GM13977 (cell line): ENCODE results near the gene XPC.
"Not testable (repeated sequence)": the region's sequence is repeated elsewhere in the genome, so short reads cannot be mapped to it uniquely, and the experiment has no call there.

Source experiments
- DNase-seq: peaks from one replicate; pipeline ENCODE4 v3.0.0; 2012; ENCODE audit warnings: low spot score
- CTCF ChIP-seq: IDR thresholded peaks from 2 replicates; pipeline ENCODE4 v1.5.1; 2012; ENCODE audit warnings: mild to moderate bottlenecking, control low read depth; ENCODE audit not compliant: insufficient read depth; ENCODE audit errors: extremely low read depth, missing control alignments
- in situ Hi-C: fragments of 300-500 bp; cut with MboI; formaldehyde crosslinking; loops from one replicate; pipeline ENCODE4 v1.12.0; 2022; ENCODE audit warnings: low sequenced_read_pairs, low pct_unique_long_range_greater_than_20kb, mixed read lengths, inconsistent platforms; ENCODE audit not compliant: unreplicated experiment

Gene XPC

GRCh38 chr3:14110699-14111098 lies 67.7 kb downstream of the XPC start:
- no peak for DNase-seq
- in situ Hi-C loops: no loop called here
- TF ChIP-seq CTCF: no peak

GRCh38 chr3:14109821-14110220 lies 68.6 kb downstream of the XPC start:
- in situ Hi-C loops, DNase-seq: not testable (repeated sequence)

GRCh38 chr3:14097616-14098391 lies 80.6 kb downstream of the XPC start:
- no peak for DNase-seq
- in situ Hi-C loops: no loop called here
- TF ChIP-seq CTCF: no peak

- no peak for TF ChIP-seq CTCF
- DNase-seq: no peak
- in situ Hi-C loops: no loop called here
These were observed 81.7 kb downstream of the XPC start for GRCh38 chr3:14096742-14097141.
